ENCODE results near the gene CRYBG1.

CRYBG1 gene

GRCh38 chr6:106458021-106458986 is 97.8 kb downstream of the CRYBG1 start:
- DNase-seq (ENCODE audit: low read depth in 2 of 2) = no peak

- no peak for DNase-seq (ENCODE audit: low read depth in 2 of 2)
These were observed 100.0 kb downstream of the CRYBG1 start for GRCh38 chr6:106460481-106460880.

- DNase-seq (ENCODE audit: low read depth in 2 of 2) = no peak
These were observed 100.6 kb downstream of the CRYBG1 start for GRCh38 chr6:106461084-106461483.

- DNase-seq (ENCODE audit: low read depth in 2 of 2) = no peak
These were observed 102.5 kb downstream of the CRYBG1 start for GRCh38 chr6:106462923-106463557.

GRCh38 chr6:106466211-106466610 is 105.7 kb downstream of the CRYBG1 start:
- no peak for DNase-seq (ENCODE audit: low read depth in 2 of 2)

GRCh38 chr6:106468935-106469334 is 108.4 kb downstream of the CRYBG1 start:
- DNase-seq (ENCODE audit: low read depth in 2 of 2) = no peak

- no peak for DNase-seq (ENCODE audit: low read depth in 2 of 2)
These were observed 109.4 kb downstream of the CRYBG1 start for GRCh38 chr6:106469882-106470281.

- no peak for DNase-seq (ENCODE audit: low read depth in 2 of 2)
These were observed 109.8 kb downstream of the CRYBG1 start for GRCh38 chr6:106470316-106470715.

- no peak for DNase-seq (ENCODE audit: low read depth in 2 of 2)
These were observed 110.3 kb downstream of the CRYBG1 start for GRCh38 chr6:106470811-106471210.

GRCh38 chr6:106473812-106474211 is 113.3 kb downstream of the CRYBG1 start:
- no peak for DNase-seq (ENCODE audit: low read depth in 2 of 2)

GRCh38 chr6:106474466-106474865 is 113.9 kb downstream of the CRYBG1 start:
- DNase-seq (ENCODE audit: low read depth in 2 of 2) = no peak

GRCh38 chr6:106475284-106475683 is 114.8 kb downstream of the CRYBG1 start:
- no peak for DNase-seq (ENCODE audit: low read depth in 2 of 2)

- no peak for DNase-seq (ENCODE audit: low read depth in 2 of 2)
These were observed 116.0 kb downstream of the CRYBG1 start for GRCh38 chr6:106476331-106477105.

- DNase-seq (ENCODE audit: low read depth in 2 of 2) = no peak
These were observed 116.6 kb downstream of the CRYBG1 start for GRCh38 chr6:106477146-106477545.

GRCh38 chr6:106477790-106478189 is 117.3 kb downstream of the CRYBG1 start:
- no peak for DNase-seq (ENCODE audit: low read depth in 2 of 2)

GRCh38 chr6:106486236-106486635 is 125.7 kb downstream of the CRYBG1 start:
- DNase-seq (ENCODE audit: low read depth in 2 of 2) = no peak

- DNase-seq (ENCODE audit: low read depth in 2 of 2) = no peak
These were observed 128.2 kb downstream of the CRYBG1 start for GRCh38 chr6:106488494-106489370.

- DNase-seq (ENCODE audit: low read depth in 2 of 2) = no peak
These were observed 129.5 kb downstream of the CRYBG1 start for GRCh38 chr6:106490030-106490429.

GRCh38 chr6:106490436-106490835 is 129.9 kb downstream of the CRYBG1 start:
- no peak for DNase-seq (ENCODE audit: low read depth in 2 of 2)

- DNase-seq (ENCODE audit: low read depth in 2 of 2) = no peak
These were observed 130.5 kb downstream of the CRYBG1 start for GRCh38 chr6:106490974-106491373.

- no peak for DNase-seq (ENCODE audit: low read depth in 2 of 2)
These were observed 134.5 kb downstream of the CRYBG1 start for GRCh38 chr6:106495014-106495413.
